Measurements from ENCODE around the gene MELTF. TPM values are rescaled to one million over a fixed set of nuclear protein-coding genes. Genes with fewer than 3 reads are reported as not detected.

The MELTF gene
- polyA plus RNA-seq, 1 donor from 2014 or later, result 0.09 TPM

DNA sequence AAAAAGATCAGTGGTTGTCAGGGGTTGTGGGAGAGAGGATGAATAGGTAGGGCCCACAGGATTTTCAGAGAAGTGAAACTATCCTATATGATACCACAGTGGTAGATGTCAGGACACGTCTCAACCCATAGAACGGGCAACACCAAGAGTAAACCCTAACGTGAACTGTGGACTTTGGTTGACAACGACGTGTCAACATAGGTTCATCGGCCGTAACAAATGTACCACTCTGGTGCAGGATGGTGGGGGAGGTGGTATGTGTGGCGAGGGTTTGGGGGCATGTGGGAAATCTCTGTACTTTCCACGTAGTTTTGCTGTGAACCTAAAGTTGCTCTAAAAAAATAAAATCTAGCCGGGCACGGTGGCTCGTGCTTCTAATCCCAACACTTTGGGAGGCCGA lies 48.0 kb downstream of the MELTF start:
- no peaks in the 10 kb centered on the region for H3F3A ChIP-seq (ENCODE audit: insufficient read depth, low read length, poor library complexity, severe bottlenecking)

DNA sequence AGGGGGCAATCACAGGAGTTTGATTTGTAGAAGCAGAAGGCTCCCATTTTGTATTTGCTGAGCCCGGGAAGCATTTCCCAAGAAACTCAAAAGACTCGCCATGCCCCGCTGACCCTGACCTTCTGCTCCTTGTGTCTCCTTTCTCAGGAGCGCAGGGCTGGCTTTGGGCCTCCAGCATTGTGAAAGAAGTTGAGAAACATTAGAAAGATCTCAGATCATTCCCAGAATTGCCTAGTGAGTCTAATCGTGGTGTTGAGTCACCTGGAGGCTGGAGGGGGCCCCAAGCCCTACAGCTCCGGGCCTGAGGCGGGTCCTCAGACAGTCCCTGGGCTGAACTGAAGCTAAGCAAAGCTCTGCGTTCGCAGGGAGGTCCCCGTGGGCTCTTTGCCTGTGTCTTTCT lies 50.1 kb downstream of the MELTF start:
- H3F3A ChIP-seq (ENCODE audit: insufficient read depth, low read length, poor library complexity, severe bottlenecking), result no peaks in the 10 kb centered on the region
- H3K9me2 ChIP-seq (ENCODE audit: insufficient read depth, low read length), result no peaks in the 10 kb centered on the region
- no peaks in the 10 kb centered on the region for H3K36me3 ChIP-seq (ENCODE audit: insufficient read depth, low read length)
- no peak overlapping the region for H3K9ac ChIP-seq (ENCODE audit: low read length)
- H3K4me2 ChIP-seq (ENCODE audit: low read length), result no peak overlapping the region
- no peaks in the 10 kb centered on the region for H4K20me1 ChIP-seq (ENCODE audit: insufficient read depth)
- no peak overlapping the region for H3K27ac ChIP-seq (ENCODE audit: low read length)
- H3K9me3 ChIP-seq (ENCODE audit: low read length), result peaks cover 2% of the 10 kb centered on the region
- no peaks in the 10 kb centered on the region for H3K27me3 ChIP-seq (ENCODE audit: insufficient read depth, low read depth, low read length)
- no peak overlapping the region for H2AFZ ChIP-seq (ENCODE audit: low read depth, low read length)
- H3K79me2 ChIP-seq (replicated peaks; ENCODE audit: insufficient read depth, low read length), result no peaks in the 10 kb centered on the region
- TF ChIP-seq POLR2AphosphoS5 (IDR thresholded peaks at IDR 0.05) (no peak), EP300 (conservative IDR thresholded peaks at IDR 0.05; ENCODE audit: poor library complexity, severe bottlenecking) (no peak)
- no peak overlapping the region for H3K4me3 ChIP-seq (ENCODE audit: low read length)

More for the DNA sequence above, 48.0 kb downstream of the MELTF start:
- H3K27me3 ChIP-seq (ENCODE audit: insufficient read depth, low read depth, low read length), result no peaks in the 10 kb centered on the region
- no peaks in the 10 kb centered on the region for H3K9me2 ChIP-seq (ENCODE audit: insufficient read depth, low read length)
- no peak overlapping the region for H3K27ac ChIP-seq (ENCODE audit: low read length)
- TF ChIP-seq MXI1 (conservative IDR thresholded peaks at IDR 0.05; ENCODE audit: poor library complexity, severe bottlenecking) (no peak), EZH2 (IDR thresholded peaks at IDR 0.05; ENCODE audit: borderline replicate concordance, insufficient read depth, low read length, poor library complexity, severe bottlenecking) (no peak), POLR2AphosphoS5 (IDR thresholded peaks at IDR 0.05) (no peak), RAD21 (conservative IDR thresholded peaks at IDR 0.05) (no peak), SMC3 (conservative IDR thresholded peaks at IDR 0.05; ENCODE audit: poor library complexity) (no peak), EP300 (conservative IDR thresholded peaks at IDR 0.05; ENCODE audit: poor library complexity, severe bottlenecking) (no peak)
- TF ChIP-seq, protein P1, sequence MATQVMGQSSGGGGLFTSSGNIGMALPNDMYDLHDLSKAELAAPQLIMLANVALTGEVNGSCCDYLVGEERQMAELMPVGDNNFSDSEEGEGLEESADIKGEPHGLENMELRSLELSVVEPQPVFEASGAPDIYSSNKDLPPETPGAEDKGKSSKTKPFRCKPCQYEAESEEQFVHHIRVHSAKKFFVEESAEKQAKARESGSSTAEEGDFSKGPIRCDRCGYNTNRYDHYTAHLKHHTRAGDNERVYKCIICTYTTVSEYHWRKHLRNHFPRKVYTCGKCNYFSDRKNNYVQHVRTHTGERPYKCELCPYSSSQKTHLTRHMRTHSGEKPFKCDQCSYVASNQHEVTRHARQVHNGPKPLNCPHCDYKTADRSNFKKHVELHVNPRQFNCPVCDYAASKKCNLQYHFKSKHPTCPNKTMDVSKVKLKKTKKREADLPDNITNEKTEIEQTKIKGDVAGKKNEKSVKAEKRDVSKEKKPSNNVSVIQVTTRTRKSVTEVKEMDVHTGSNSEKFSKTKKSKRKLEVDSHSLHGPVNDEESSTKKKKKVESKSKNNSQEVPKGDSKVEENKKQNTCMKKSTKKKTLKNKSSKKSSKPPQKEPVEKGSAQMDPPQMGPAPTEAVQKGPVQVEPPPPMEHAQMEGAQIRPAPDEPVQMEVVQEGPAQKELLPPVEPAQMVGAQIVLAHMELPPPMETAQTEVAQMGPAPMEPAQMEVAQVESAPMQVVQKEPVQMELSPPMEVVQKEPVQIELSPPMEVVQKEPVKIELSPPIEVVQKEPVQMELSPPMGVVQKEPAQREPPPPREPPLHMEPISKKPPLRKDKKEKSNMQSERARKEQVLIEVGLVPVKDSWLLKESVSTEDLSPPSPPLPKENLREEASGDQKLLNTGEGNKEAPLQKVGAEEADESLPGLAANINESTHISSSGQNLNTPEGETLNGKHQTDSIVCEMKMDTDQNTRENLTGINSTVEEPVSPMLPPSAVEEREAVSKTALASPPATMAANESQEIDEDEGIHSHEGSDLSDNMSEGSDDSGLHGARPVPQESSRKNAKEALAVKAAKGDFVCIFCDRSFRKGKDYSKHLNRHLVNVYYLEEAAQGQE (IDR thresholded peaks at IDR 0.05; ENCODE audit: borderline replicate concordance), result no peak
- H3K36me3 ChIP-seq (ENCODE audit: insufficient read depth, low read length), result no peaks in the 10 kb centered on the region
- no peak overlapping the region for H3K9ac ChIP-seq (ENCODE audit: low read length)
- H3K79me2 ChIP-seq (replicated peaks; ENCODE audit: insufficient read depth, low read length), result no peaks in the 10 kb centered on the region
- H3K9me3 ChIP-seq (ENCODE audit: low read length), result peaks cover 2% of the 10 kb centered on the region
- no peak overlapping the region for H3K4me2 ChIP-seq (ENCODE audit: low read length)
- H2AFZ ChIP-seq (ENCODE audit: low read depth, low read length), result no peak overlapping the region
- H3K4me3 ChIP-seq (ENCODE audit: low read length), result no peak overlapping the region
- H4K20me1 ChIP-seq (ENCODE audit: insufficient read depth), result no peaks in the 10 kb centered on the region

DNA sequence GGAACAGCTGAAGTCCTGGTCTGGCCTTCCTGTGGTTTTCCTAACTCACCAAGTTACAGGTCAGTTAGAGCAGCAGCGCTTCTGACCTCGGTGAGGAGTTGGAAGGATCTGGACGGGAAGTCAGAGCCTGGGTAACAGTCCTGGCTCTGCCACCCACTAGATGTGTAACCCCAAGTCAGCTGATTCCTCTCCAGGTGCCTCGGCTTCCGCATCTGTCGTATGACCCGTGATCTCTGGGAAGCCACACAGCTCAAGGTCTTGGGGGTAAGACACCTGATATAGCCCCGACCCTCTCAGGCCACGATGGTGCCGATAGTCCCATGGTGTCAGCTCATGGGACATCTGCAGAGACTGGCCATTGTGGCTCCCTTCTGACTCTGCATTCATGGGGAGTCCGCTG lies 52.7 kb downstream of the MELTF start:
- no peaks in the 10 kb centered on the region for H4K20me1 ChIP-seq (ENCODE audit: insufficient read depth)

More for the DNA sequence above, 52.7 kb downstream of the MELTF start:
- H3K27ac ChIP-seq (ENCODE audit: low read length), result no peak overlapping the region
- H3K27me3 ChIP-seq (ENCODE audit: insufficient read depth, low read depth, low read length), result no peaks in the 10 kb centered on the region
- no peak overlapping the region for H3K4me3 ChIP-seq (ENCODE audit: low read length)
- no peak overlapping the region for H3K4me2 ChIP-seq (ENCODE audit: low read length)
- no peaks in the 10 kb centered on the region for H3F3A ChIP-seq (ENCODE audit: insufficient read depth, low read length, poor library complexity, severe bottlenecking)
- no peaks in the 10 kb centered on the region for H3K9me2 ChIP-seq (ENCODE audit: insufficient read depth, low read length)
- H3K9ac ChIP-seq (ENCODE audit: low read length), result no peak overlapping the region
- no peaks in the 10 kb centered on the region for H3K9me3 ChIP-seq (ENCODE audit: low read length)
- no peaks in the 10 kb centered on the region for H3K36me3 ChIP-seq (ENCODE audit: insufficient read depth, low read length)
- H2AFZ ChIP-seq (ENCODE audit: low read depth, low read length), result no peak overlapping the region
- H3K79me2 ChIP-seq (replicated peaks; ENCODE audit: insufficient read depth, low read length), result no peaks in the 10 kb centered on the region
- TF ChIP-seq SMC3 (conservative IDR thresholded peaks at IDR 0.05; ENCODE audit: poor library complexity) (no peak), MXI1 (conservative IDR thresholded peaks at IDR 0.05; ENCODE audit: poor library complexity, severe bottlenecking) (no peak), EZH2 (IDR thresholded peaks at IDR 0.05; ENCODE audit: borderline replicate concordance, insufficient read depth, low read length, poor library complexity, severe bottlenecking) (no peak), RAD21 (conservative IDR thresholded peaks at IDR 0.05) (no peak), EP300 (conservative IDR thresholded peaks at IDR 0.05; ENCODE audit: poor library complexity, severe bottlenecking) (no peak), POLR2AphosphoS5 (IDR thresholded peaks at IDR 0.05) (no peak), TAF1 (IDR thresholded peaks at IDR 0.05; ENCODE audit: low read depth) (no peak)
- TF ChIP-seq, protein P1 (IDR thresholded peaks at IDR 0.05; ENCODE audit: borderline replicate concordance), result no peak
- TF ChIP-seq, protein P2, sequence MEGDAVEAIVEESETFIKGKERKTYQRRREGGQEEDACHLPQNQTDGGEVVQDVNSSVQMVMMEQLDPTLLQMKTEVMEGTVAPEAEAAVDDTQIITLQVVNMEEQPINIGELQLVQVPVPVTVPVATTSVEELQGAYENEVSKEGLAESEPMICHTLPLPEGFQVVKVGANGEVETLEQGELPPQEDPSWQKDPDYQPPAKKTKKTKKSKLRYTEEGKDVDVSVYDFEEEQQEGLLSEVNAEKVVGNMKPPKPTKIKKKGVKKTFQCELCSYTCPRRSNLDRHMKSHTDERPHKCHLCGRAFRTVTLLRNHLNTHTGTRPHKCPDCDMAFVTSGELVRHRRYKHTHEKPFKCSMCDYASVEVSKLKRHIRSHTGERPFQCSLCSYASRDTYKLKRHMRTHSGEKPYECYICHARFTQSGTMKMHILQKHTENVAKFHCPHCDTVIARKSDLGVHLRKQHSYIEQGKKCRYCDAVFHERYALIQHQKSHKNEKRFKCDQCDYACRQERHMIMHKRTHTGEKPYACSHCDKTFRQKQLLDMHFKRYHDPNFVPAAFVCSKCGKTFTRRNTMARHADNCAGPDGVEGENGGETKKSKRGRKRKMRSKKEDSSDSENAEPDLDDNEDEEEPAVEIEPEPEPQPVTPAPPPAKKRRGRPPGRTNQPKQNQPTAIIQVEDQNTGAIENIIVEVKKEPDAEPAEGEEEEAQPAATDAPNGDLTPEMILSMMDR (IDR thresholded peaks at IDR 0.05; ENCODE audit: poor library complexity, severe bottlenecking), result no peak
